Sciatic nerve (tissue), 1 donor: ENCODE data around the gene SIRT7. TPM values are rescaled to one million over a fixed set of nuclear protein-coding genes. Genes with fewer than 3 reads are reported as not detected.

Source experiments
- total RNA-seq: library from RNA; stranded (reverse); fragmentation: NEBNext Ultra II Directional; extraction: Animal tissue kit (Norgen Biotek cat#: 25700); gene quantifications from one replicate; pipeline ENCODE4 v1.2.1, GENCODE V29; 2021
- donor health status: DM: no; HTN: no; CAD: no.

Gene SIRT7
- total RNA-seq, 1 donor from 2014 or later: 17.7 TPM

Other genes with a start within 250 kb of the SIRT7 start
- gene ARL16, start 234.4 kb downstream of the SIRT7 start, total RNA-seq: 31.8 TPM
- 79.8 TPM for gene HGS, start 234.2 kb downstream of the SIRT7 start, total RNA-seq
- gene MRPL12, start 214.8 kb downstream of the SIRT7 start, total RNA-seq: 23.6 TPM
- gene SLC25A10, start 205.9 kb downstream of the SIRT7 start, total RNA-seq: 23.0 TPM
- 7.8 TPM for gene GCGR, start 114.0 kb downstream of the SIRT7 start, total RNA-seq
- gene MCRIP1, start 84.9 kb downstream of the SIRT7 start, total RNA-seq: 91.5 TPM
- gene PPP1R27, start 83.1 kb downstream of the SIRT7 start, total RNA-seq: not detected
- gene P4HB, start 57.6 kb downstream of the SIRT7 start, total RNA-seq: 248 TPM
- gene ARHGDIA, start 46.8 kb downstream of the SIRT7 start, total RNA-seq: 387 TPM
- gene ALYREF, start 26.6 kb downstream of the SIRT7 start, total RNA-seq: 45.9 TPM
- 58.2 TPM for gene ANAPC11, start 26.5 kb downstream of the SIRT7 start, total RNA-seq
- 0.80 TPM for gene NPB, start 15.9 kb downstream of the SIRT7 start, total RNA-seq
- gene PCYT2, start 6.8 kb downstream of the SIRT7 start, total RNA-seq: 34.1 TPM
- gene MAFG, start 9.6 kb upstream of the SIRT7 start, total RNA-seq: 27.8 TPM
- gene PYCR1, start 19.1 kb upstream of the SIRT7 start, total RNA-seq: 8.0 TPM
- gene MYADML2, start 29.1 kb upstream of the SIRT7 start, total RNA-seq: not detected
- gene NOTUM, start 43.0 kb upstream of the SIRT7 start, total RNA-seq: not detected
- gene ASPSCR1, start 59.5 kb upstream of the SIRT7 start, total RNA-seq: 32.5 TPM
- 33.6 TPM for gene CENPX, start 104.7 kb upstream of the SIRT7 start, total RNA-seq
- 8.6 TPM for gene LRRC45, start 105.1 kb upstream of the SIRT7 start, total RNA-seq
- gene RAC3, start 113.5 kb upstream of the SIRT7 start, total RNA-seq: 4.0 TPM
- 80.0 TPM for gene DCXR, start 119.5 kb upstream of the SIRT7 start, total RNA-seq
- gene RFNG, start 133.6 kb upstream of the SIRT7 start, total RNA-seq: 42.4 TPM
- 68.2 TPM for gene GPS1, start 133.7 kb upstream of the SIRT7 start, total RNA-seq
- 57.1 TPM for gene DUS1L, start 147.6 kb upstream of the SIRT7 start, total RNA-seq
- gene FASN, start 180.1 kb upstream of the SIRT7 start, total RNA-seq: 280 TPM